Breast epithelium (tissue), 3 donors: ENCODE results near the gene ICOS.

Experiments used
- CTCF ChIP-seq, 3 donors: fragments of 450-650 bp; IDR thresholded peaks; one replicate each; pipeline ENCODE4 v1.5.1; 2016 to 2017; ENCODE audit warnings: antibody characterized with exemption in 3 of 3, mild to moderate bottlenecking in 3 of 3, moderate library complexity in 3 of 3
- POLR2AphosphoS5 ChIP-seq, 3 donors: sonication (generic); formaldehyde crosslinking; IDR thresholded peaks; one replicate each; pipeline ENCODE4 v1.6.1; 2017; ENCODE audit warnings: antibody characterized with exemption in 3 of 3

GRCh38 chr2:203948733-203949132, 12.2 kb downstream of the ICOS start:
- TF ChIP-seq CTCF (IDR thresholded peaks at IDR 0.05) = no peak
- TF ChIP-seq POLR2AphosphoS5 (IDR thresholded peaks at IDR 0.05) = no peak
